HG03045 (cell line): ENCODE data around the gene COPZ2.

ENCODE experiments used
- ATAC-seq: cut with Tn5 transposase; IDR thresholded peaks from one replicate; pipeline ENCODE4 v1.9.1; 2021; ENCODE audit warnings: mild to moderate bottlenecking, moderate library complexity; ENCODE audit not compliant: unreplicated experiment

The COPZ2 gene

DNA sequence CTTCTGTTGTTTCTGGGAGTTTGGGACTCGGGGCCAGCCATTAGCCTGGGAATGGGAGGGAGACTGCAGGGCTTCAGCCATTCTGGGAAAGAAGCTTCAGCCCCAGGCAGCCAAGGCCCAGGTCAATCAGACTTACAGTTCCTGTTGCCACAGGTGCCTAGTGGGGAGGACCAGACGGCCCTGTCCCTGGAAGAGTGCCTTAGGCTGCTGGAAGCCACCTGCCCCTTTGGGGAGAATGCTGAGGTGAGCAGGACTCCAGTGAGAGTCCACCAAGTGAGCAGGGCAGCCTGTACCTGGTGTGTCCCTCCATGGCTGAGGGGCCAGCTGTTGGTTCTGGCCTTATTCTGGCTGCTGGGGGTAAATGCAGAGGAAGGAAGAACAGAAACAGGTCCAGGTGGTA, 19.3 kb upstream of the COPZ2 start:
- ATAC-seq = no peak

- ATAC-seq = no peak
These were observed 18.7 kb upstream of the COPZ2 start for GRCh38 chr17:48056246-48056745.

DNA sequence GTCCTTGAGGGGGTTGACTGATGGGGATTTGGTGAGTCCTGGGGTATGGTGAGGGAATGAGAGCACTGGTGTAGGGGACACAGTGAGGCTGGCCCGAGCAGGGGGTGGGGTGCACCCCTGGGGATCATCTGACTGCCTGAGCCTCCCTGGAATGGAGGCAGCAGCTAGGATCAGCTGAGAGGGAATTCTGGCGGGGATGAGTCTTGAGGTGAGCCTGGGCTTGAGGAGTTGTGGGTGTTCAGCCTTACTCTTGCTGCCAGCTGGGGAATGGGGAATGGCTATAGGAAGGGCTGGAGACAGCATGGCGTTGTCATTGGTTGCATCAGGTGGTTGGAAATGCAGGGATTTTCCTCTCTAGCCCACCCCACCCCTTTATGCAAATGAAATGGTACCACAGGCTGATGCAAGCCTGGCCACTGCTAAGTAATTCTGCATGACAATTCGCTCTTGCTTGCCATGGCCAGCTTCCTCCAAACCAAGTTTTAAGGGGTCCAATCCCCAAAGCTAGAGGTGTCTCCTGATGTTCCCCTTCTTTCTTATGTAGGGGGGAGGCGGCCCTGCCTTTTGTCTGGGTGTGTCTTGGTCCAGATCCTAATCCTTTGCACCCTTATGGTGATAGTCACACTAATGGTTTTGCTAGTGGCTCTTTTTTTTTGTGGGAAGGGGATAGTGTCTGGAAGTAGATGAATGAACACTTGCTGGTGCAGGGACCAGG, 18.1 kb upstream of the COPZ2 start:
- ATAC-seq = peak; percentile 71

DNA sequence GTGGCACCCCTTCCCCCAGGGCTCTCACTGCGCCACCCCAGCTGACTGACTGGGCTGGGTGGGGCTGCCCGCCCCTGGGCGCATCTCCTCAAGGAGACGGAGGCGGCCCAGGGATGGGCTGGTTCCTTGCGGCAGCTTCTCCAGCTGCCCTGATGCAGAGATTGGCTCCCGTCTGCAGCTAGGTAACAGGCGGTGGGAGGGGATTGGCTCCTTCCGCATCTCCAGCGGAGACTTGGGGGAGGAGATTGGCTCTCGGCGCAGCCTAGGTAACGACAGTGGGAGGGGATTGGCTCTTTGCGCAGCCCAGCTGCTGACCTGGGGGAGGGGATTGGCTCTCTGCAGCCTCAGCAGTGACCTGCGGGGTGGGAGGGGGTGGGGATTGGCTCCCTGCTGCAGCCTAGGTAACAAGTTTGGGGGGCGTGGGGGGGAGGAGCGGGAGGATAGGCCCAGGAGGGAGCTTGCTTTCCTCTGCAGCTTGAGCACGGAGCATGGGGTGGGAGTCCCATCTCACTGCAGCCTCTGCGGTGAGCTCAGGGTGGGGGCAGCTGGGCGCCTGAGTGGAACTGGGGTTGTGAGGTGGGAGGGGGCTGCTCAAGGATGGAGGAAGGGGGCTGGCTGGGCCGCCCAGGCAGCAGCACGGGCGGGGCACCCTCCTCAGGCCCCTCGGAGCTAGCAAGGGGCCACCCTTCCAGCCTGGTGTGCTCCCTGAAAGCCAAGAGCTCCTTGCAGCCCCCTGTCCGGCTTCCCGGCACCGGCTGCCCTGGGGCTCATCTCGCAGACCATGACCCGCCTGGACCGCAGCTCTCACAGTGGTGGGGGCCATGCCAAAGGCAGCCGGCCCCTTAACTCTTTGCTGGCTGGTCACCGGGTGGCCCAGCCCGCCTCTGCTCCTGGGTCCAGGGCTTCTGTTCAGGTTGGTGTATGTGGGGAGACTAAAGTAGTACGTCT, 16.9 kb upstream of the COPZ2 start:
- ATAC-seq = no peak

DNA sequence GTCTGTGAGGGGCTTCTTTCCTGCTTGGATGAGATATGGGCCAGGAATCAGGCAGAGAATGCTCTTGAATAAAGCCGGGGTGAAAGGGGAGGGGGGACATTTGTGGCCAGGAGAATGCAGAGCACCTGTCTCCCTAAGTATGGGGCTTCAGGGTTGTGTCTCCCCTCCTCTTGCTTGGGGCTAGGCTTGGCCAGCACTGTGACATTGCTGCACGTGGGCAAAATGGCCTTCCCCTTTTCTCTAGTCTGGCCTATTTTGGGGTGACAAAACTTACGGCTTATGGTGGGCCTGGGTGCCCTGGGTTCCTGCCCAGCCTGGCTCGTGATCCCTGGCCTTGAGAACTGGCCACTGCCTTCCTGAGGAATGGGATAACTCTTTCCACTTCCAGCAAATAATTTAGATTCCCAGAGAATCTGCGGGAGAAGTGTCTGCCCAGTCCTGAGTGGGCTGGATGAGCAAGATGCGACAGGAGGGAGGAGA, 16.2 kb upstream of the COPZ2 start:
- ATAC-seq = no peak

DNA sequence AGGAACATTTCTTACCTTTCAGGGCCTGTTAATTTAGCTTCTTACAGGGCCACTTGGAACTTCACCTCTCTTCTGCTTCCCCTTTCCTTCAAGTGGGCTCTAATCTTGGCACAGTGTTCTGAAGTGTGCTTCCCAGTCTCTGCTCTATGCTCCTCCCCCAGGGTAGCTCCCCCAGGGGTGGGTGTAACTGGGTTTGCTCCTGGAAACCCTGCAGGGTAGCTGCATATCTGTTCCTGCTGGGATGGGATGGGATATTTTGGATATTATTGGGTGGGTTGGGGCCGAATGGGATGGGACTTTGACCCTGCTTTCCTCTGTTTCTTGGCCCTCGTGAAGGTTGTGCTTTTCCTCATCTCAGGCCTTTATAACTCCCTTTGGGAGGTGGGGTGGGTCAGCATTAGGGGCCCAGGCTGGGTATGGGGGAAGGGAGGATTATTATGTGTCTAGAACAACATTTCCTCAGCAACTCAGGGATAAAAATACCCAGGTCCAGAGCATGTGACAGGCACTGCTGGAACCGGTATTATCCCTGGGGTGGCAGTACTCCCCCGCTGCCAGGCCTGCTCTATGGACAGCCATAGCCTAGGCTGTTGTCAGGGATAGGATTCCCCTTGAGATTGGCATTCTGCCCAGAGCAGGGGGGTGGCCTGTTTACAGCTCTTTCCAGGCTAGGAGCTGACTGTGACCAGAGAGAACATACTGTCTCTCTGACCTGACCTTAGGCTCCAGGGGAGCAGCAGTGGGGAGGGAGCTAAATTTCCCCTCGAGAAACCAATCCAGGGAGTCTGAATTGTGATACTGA, 15.6 kb upstream of the COPZ2 start:
- no peak for ATAC-seq

GRCh38 chr17:48051706-48052486, 14.3 kb upstream of the COPZ2 start:
- no peak for ATAC-seq

GRCh38 chr17:48051283-48051682, 13.7 kb upstream of the COPZ2 start:
- no peak for ATAC-seq

DNA sequence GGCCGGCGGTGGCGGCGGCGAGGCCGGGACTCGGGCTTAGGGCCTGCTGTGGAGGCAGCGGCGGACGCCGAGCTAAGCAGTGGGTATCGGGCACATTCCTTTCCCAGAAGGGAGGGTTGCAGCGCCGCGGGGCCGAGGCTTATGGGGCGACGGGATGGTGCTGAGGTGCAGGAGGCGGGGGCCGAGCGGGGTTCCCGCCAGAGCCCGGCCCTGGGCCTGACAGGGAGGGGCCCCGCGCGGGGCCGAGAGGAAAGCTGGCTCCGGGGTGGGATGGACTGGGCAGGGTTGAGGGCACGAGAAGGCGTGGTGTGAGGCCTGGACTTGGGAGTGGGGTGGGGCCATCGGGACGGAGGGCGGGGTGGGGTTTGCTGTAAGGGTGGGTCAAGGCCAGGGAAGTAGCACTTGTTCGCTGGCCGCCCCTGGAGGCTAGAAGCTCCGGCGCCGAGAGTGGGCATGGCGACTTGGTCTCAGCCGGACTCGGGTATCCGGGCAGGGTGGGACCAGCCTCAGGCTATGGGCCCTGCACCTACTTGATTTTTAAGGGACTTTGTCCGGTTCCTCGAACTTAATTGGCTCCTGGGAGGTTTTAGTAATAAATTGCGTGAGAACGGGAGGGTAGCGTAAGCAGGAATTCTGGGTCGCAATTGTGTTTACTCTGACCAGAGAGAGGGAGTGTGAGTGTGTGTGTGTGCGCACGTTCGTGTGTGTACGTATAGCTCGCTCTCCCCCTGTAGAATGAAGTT, 11.0 kb upstream of the COPZ2 start:
- ATAC-seq = peak; percentile 46

GRCh38 chr17:48047741-48048383, 10.3 kb upstream of the COPZ2 start, which contains the start of gene NFE2L1:
Gene NFE2L1 (plus strand): TSS chr17:48048359. CDS start chr17:48051119, 2,760 bp downstream.
- ATAC-seq = peak; percentile 90

DNA sequence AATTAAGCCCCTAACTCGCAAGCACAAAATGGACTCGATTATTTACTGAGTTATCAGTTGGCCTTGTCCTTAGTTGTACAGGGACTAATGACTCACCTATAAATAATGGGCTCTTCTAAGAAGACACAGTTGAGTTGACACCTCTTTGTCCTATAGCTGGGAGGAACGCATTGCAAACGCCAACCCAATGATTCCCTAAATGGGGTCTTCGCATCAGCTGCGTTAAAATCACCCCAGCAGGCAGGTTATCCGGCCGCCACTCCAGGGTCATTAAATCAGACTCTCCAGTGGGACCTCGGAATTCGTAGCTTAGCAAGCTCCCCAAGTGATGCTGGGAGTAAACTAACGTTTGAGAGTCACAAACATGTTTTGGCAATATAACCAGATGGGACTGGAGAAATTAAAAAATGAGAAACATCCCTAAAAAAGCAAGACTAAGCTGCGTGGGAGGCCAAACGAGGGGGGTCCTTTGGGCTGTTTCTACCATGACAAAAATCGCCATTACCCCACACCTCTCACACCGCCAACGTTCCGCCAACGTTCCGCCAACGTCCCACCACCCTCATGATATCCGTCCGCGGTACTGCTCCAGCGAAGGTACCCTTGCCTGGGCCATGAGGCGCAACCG, 9.6 kb upstream of the COPZ2 start:
- ATAC-seq = no peak

DNA sequence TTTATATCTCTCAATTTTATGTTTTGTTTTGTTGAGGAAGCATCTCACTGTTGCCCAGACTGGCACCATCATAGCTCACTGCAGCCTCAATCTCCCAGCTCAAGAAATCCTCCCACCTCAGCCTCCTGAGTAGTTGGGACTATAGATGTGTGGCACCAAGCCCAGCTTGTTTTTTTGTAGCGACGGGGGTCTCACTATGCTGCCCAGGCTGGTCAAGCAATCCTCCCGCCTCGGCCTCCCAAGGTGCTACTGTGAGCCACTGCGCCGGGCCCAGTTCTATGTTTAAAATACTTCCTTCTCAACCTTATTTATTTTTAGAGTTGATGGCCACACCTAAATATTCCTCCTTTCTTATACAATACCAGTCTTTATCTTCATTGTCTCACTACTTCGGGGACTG, 8.7 kb upstream of the COPZ2 start:
- ATAC-seq = no peak

DNA sequence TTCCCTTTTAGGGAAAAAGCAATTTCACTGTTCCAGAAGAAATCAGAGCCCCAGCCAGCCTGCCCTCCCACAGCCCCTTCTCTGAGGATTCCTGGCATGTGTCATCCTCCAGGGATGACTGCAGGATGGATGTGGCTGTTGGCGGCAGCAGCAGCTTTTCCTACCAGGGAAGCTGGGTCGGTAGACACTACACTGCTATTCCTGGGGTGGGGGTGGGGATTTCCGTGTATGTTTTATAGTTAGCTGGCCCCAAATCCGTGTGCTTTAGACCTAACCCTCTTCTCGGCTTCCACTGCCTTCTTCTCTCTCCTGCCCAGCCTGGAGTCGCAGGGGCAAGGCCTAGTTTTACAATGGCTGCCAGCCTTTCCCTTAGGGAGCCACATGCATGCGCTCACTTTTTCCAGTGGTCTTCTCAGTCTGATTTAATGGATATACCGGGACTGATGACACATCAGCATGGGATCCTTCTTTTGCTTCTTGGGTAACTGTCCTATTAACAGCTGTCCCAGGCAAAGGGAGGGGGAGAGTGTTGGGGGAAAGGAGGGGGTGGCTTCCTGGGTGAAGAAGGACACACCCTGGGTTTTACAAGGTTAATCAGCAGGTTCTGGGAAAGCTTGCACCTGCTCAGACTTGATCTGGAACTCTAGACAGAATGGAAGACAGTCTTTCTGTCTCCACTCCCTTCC, 7.9 kb upstream of the COPZ2 start:
- ATAC-seq = no peak

GRCh38 chr17:48044851-48045250, 7.3 kb upstream of the COPZ2 start:
- ATAC-seq = no peak

GRCh38 chr17:48043176-48043575, 5.6 kb upstream of the COPZ2 start:
- no peak for ATAC-seq

GRCh38 chr17:48038687-48039086, 1.1 kb upstream of the COPZ2 start:
- no peak for ATAC-seq

- ATAC-seq = no peak
These were observed 284 bp upstream of the COPZ2 start for GRCh38 chr17:48037838-48038323.

DNA sequence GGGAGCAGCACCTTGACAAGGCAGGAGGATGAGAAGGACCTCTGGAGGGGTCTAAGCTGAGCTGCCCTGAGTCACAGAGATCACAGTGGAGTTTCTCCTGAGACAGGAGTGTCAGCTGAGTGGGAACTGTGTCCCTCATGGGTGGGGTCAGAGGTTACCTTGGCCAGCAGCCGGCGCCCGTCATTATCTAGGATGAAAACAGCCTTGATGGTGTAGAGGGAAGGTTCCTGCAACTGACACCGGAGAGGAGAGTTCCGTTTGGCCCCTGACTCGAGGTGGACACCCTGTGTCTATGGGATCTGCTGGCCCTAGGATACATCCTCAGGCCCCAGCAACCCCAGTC, 933 bp downstream of the COPZ2 start:
- no peak for ATAC-seq
